Measurements from ENCODE around the gene GABRE.

Gene GABRE, protein sequence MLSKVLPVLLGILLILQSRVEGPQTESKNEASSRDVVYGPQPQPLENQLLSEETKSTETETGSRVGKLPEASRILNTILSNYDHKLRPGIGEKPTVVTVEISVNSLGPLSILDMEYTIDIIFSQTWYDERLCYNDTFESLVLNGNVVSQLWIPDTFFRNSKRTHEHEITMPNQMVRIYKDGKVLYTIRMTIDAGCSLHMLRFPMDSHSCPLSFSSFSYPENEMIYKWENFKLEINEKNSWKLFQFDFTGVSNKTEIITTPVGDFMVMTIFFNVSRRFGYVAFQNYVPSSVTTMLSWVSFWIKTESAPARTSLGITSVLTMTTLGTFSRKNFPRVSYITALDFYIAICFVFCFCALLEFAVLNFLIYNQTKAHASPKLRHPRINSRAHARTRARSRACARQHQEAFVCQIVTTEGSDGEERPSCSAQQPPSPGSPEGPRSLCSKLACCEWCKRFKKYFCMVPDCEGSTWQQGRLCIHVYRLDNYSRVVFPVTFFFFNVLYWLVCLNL

GRCh38 chrX:151974336-151975227 lies at the start of gene GABRE:
Gene GABRE, minus strand, starts transcription at chrX:151974676. Its CDS starts 51 bp downstream, at chrX:151974625.
- no peak within 1 kb of the TSS for H3K27ac Mint-ChIP-seq
- no peak within 1 kb of the TSS for H3K4me3 Mint-ChIP-seq
- no peak for ATAC-seq
- no peaks in the 10 kb centered on the region for H3K27me3 Mint-ChIP-seq
- H3K9me3 Mint-ChIP-seq = no peaks in the 10 kb centered on the region
- no peaks in the 10 kb centered on the region for H3K4me1 Mint-ChIP-seq
- no peaks in the 10 kb centered on the region for H3K36me3 Mint-ChIP-seq

GRCh38 chrX:152020888-152021287 lies 46.4 kb upstream of the GABRE start:
- Mint-ChIP-seq H3K4me1 (no peaks in the 10 kb centered on the region), H3K27me3 (no peaks in the 10 kb centered on the region), H3K27ac (no peak overlapping the region), H3K4me3 (no peak overlapping the region), H3K9me3 (no peaks in the 10 kb centered on the region), H3K36me3 (no peaks in the 10 kb centered on the region)
- ATAC-seq = no peak

DNA sequence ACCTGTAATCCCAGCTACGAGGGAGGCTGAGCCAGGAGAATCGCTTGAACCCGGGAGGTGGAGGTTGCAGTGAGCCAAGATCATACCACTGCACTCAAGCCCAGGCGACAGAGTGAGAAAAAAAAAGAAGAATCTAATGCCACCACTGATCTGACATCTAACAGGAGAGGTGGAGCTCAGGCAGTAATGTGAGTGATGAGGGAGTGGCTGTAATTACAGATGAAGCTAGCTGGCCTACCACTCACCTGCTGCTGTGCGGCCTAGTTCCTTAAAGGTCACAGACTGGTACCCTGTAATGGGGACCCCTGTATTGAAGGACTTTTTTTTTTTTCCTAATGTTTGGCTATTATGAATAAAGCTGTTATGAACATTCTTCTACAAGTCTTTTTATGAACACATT lies 25.3 kb upstream of the GABRE start:
- H3K27ac Mint-ChIP-seq = no peak overlapping the region
- no peaks in the 10 kb centered on the region for H3K9me3 Mint-ChIP-seq
- H3K4me1 Mint-ChIP-seq = no peaks in the 10 kb centered on the region
- no peaks in the 10 kb centered on the region for H3K36me3 Mint-ChIP-seq
- no peak overlapping the region for H3K4me3 Mint-ChIP-seq
- ATAC-seq = no peak
- no peaks in the 10 kb centered on the region for H3K27me3 Mint-ChIP-seq

GRCh38 chrX:151997539-151997938 lies 23.1 kb upstream of the GABRE start:
- H3K4me1 Mint-ChIP-seq = no peaks in the 10 kb centered on the region

GRCh38 chrX:151996347-151996746 lies 21.9 kb upstream of the GABRE start:
- Mint-ChIP-seq H3K27me3 (no peaks in the 10 kb centered on the region), H3K4me3 (no peak overlapping the region), H3K27ac (no peak overlapping the region), H3K36me3 (no peaks in the 10 kb centered on the region), H3K4me1 (no peaks in the 10 kb centered on the region), H3K9me3 (no peaks in the 10 kb centered on the region)
- no peak for ATAC-seq

More at GRCh38 chrX:151997539-151997938, 23.1 kb upstream of the GABRE start:
- no peak for ATAC-seq
- Mint-ChIP-seq H3K27me3 (no peaks in the 10 kb centered on the region), H3K9me3 (no peaks in the 10 kb centered on the region), H3K27ac (no peak overlapping the region), H3K36me3 (no peaks in the 10 kb centered on the region), H3K4me3 (no peak overlapping the region)

DNA sequence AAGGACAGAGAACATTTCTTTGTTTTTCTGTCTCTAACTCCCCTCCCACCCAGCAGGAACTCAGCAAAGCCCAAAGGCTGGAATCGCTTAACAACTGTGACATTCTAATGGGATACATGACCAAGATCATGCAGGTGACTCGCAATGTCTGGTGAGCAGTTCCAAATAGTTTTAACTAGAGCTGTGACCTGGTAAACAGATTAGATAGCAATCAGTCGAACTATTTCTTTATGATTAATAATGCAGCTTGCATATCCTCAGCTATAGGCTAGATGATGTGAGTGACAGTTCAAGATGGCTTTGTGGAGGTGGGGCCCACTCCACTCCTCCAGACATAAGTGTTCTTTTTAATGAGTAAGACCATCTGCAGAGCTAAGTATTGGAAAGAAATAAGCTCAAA lies 20.0 kb upstream of the GABRE start:
- Mint-ChIP-seq H3K4me3 (no peak overlapping the region), H3K4me1 (no peaks in the 10 kb centered on the region), H3K27me3 (no peaks in the 10 kb centered on the region), H3K9me3 (no peaks in the 10 kb centered on the region), H3K36me3 (no peaks in the 10 kb centered on the region), H3K27ac (no peak overlapping the region)
- ATAC-seq = no peak

DNA sequence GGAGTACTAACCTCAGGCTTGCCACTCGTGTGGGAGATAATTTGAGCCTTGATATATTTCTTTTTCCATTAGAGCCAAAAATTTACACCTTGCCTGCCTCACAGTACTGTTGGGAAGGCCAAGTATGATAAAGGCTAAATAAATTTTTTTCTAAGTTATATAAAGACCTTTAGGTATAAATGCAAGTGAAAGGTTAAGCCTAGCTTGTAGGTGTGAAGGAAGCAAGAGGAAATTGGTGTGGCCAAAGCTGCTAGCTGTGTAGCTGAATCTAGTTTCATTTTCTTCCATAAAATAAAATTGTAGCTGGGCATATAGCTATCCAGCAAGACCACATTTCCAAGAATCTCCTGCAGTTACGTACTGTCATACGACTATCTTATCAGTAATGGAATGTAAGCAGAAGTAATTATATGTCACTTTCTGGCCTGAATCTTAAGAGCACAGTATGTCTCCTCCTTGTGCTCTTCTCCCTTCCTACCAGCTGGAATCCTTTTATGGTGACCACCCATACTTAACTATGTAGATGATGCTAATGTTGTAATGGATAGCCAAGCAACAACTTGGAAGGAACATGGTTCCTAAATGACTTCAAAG lies 14.3 kb upstream of the GABRE start:
- H3K36me3 Mint-ChIP-seq = no peaks in the 10 kb centered on the region
- ATAC-seq = no peak
- no peaks in the 10 kb centered on the region for H3K4me1 Mint-ChIP-seq
- H3K27ac Mint-ChIP-seq = no peak overlapping the region
- H3K27me3 Mint-ChIP-seq = no peaks in the 10 kb centered on the region
- H3K9me3 Mint-ChIP-seq = no peaks in the 10 kb centered on the region
- no peak overlapping the region for H3K4me3 Mint-ChIP-seq

- Mint-ChIP-seq H3K27ac (no peak overlapping the region), H3K4me3 (no peak overlapping the region), H3K4me1 (no peaks in the 10 kb centered on the region), H3K27me3 (no peaks in the 10 kb centered on the region), H3K9me3 (no peaks in the 10 kb centered on the region), H3K36me3 (no peaks in the 10 kb centered on the region)
- no peak for ATAC-seq
These were observed 12.6 kb upstream of the GABRE start for GRCh38 chrX:151987108-151987507.

GRCh38 chrX:151985955-151986354 lies 11.5 kb upstream of the GABRE start:
- no peak overlapping the region for H3K27ac Mint-ChIP-seq
- H3K36me3 Mint-ChIP-seq = no peaks in the 10 kb centered on the region
- no peak overlapping the region for H3K4me3 Mint-ChIP-seq
- no peaks in the 10 kb centered on the region for H3K27me3 Mint-ChIP-seq
- H3K4me1 Mint-ChIP-seq = no peaks in the 10 kb centered on the region
- ATAC-seq = no peak
- H3K9me3 Mint-ChIP-seq = no peaks in the 10 kb centered on the region

DNA sequence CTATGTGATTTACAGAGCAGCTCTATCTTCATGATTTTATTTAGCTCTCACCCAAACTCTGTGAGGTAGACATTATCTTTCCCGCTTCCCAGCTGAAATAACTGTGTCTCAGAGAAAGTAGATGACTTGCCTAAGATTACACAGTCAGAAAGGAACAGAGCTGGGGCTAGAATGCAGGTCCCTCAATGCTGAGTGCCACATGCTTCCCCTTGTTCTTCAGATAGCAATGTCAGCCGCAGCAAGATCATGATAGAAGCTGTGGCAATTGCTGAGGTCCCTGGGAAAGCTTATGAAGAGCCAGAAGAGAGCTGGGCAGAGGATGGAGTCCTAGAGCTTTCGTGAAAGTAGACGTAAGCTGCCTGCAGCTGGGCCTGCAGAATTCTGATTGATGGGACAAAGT lies 11.1 kb upstream of the GABRE start:
- Mint-ChIP-seq H3K4me3 (no peak overlapping the region), H3K27me3 (no peaks in the 10 kb centered on the region), H3K4me1 (no peaks in the 10 kb centered on the region), H3K36me3 (no peaks in the 10 kb centered on the region), H3K27ac (no peak overlapping the region), H3K9me3 (no peaks in the 10 kb centered on the region)
- no peak for ATAC-seq

- Mint-ChIP-seq H3K27me3 (no peaks in the 10 kb centered on the region), H3K4me3 (no peak overlapping the region), H3K27ac (no peak overlapping the region), H3K36me3 (no peaks in the 10 kb centered on the region), H3K4me1 (no peaks in the 10 kb centered on the region), H3K9me3 (no peaks in the 10 kb centered on the region)
- no peak for ATAC-seq
These were observed 10.4 kb upstream of the GABRE start for GRCh38 chrX:151984902-151985301.

- Mint-ChIP-seq H3K4me1 (no peaks in the 10 kb centered on the region), H3K27me3 (no peaks in the 10 kb centered on the region), H3K9me3 (no peaks in the 10 kb centered on the region), H3K4me3 (no peak overlapping the region), H3K36me3 (no peaks in the 10 kb centered on the region), H3K27ac (no peak overlapping the region)
- ATAC-seq = no peak
These were observed 9.9 kb upstream of the GABRE start for GRCh38 chrX:151984328-151984727.

GRCh38 chrX:151983186-151983585 lies 8.7 kb upstream of the GABRE start:
- H3K27me3 Mint-ChIP-seq = no peaks in the 10 kb centered on the region
- no peak for ATAC-seq
- no peak overlapping the region for H3K4me3 Mint-ChIP-seq
- no peaks in the 10 kb centered on the region for H3K36me3 Mint-ChIP-seq
- H3K4me1 Mint-ChIP-seq = no peaks in the 10 kb centered on the region
- H3K27ac Mint-ChIP-seq = no peak overlapping the region
- H3K9me3 Mint-ChIP-seq = no peaks in the 10 kb centered on the region

- no peaks in the 10 kb centered on the region for H3K9me3 Mint-ChIP-seq
- ATAC-seq = no peak
- H3K36me3 Mint-ChIP-seq = no peaks in the 10 kb centered on the region
- no peak overlapping the region for H3K27ac Mint-ChIP-seq
- H3K4me1 Mint-ChIP-seq = no peaks in the 10 kb centered on the region
- no peaks in the 10 kb centered on the region for H3K27me3 Mint-ChIP-seq
- no peak overlapping the region for H3K4me3 Mint-ChIP-seq
These were observed 7.7 kb upstream of the GABRE start for GRCh38 chrX:151982222-151982621.

DNA sequence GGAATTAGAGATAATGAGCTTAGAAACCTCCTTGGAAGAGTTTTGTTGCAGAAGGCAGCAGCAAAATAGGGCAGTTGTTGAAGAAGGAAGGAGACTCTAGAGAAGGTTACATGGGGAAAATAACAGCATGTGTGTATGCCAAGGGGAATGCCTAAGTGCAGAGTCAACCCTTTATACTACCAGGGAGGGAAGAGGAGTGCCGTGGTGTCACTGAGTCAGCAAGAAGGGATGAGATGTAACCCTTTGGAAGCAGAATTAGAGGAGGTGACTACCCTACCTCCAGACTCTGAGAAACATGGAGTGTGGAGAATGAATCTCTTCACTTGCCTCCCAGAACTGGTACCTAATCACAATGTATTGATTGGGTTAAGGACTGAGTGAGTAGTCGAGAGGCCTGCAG lies 6.7 kb upstream of the GABRE start:
- no peaks in the 10 kb centered on the region for H3K9me3 Mint-ChIP-seq
- no peak overlapping the region for H3K27ac Mint-ChIP-seq
- no peak overlapping the region for H3K4me3 Mint-ChIP-seq
- H3K27me3 Mint-ChIP-seq = no peaks in the 10 kb centered on the region
- H3K4me1 Mint-ChIP-seq = no peaks in the 10 kb centered on the region
- no peaks in the 10 kb centered on the region for H3K36me3 Mint-ChIP-seq
- no peak for ATAC-seq

Measured in stimulated activated memory B cell treated with anti-CD40 and anti-IgM and Interleukin-4, amounts not matched to agents 10 μg/mL and 1 μg/mL and 100 μg/mL, for 72 hours (primary cell).